GM12878 (cell line): ENCODE data around the gene BATF. TPM values are rescaled to one million over a fixed set of nuclear protein-coding genes. Genes with fewer than 3 reads are reported as not detected.

Source experiments
- ATAC-seq: fragments of 200-7000 bp; cut with Tn5 transposase; 3 replicates; pipeline ENCODE4 v1.9.1; 2020; ENCODE audit warnings: mild to moderate bottlenecking, moderate library complexity
- BruUV-seq: library from RNA; stranded (reverse); fragments of 400-500 nt; replicated peaks from 2 replicates; lab custom pipeline; 2021; lab: Mats Ljungman, UMichigan
- CTCF ChIA-PET: fragments of 300-600 bp; sonication (Branson Sonifier 250); formaldehyde crosslinking; extraction: SDS; loops from one replicate; lab custom pipeline; 2021; ENCODE audit warnings: inconsistent platforms; lab: Yijun Ruan, JAX
- POLR2A ChIA-PET: fragments of 350-600 bp; formaldehyde crosslinking; extraction: SDS; loops from one replicate; lab custom pipeline; 2021; ENCODE audit warnings: inconsistent platforms; lab: Charles Lee
- RAD21 ChIA-PET: fragments of 300-600 bp; sonication (Branson Sonifier 250); formaldehyde crosslinking; loops from one replicate; lab custom pipeline; 2023; ENCODE audit warnings: antibody characterized with exemption; ENCODE audit not compliant: unreplicated experiment; lab: Charles Lee
- SMC1A ChIA-PET: fragments of 300-600 bp; sonication (Branson Sonifier 250); formaldehyde crosslinking; loops from one replicate; lab custom pipeline; 2023; ENCODE audit not compliant: unreplicated experiment, uncharacterized antibody; lab: Charles Lee
- DNase-seq: peaks from one replicate; pipeline ENCODE4 v3.0.0-alpha.2; 2011; ENCODE audit warnings: low read depth, low spot score
- FAIRE-seq: peaks from 3 replicates; lab custom pipeline; 2011; peaks lifted over from hg19 to GRCh38; lab: Jason Lieb, UNC
- H2AFZ ChIP-seq: 2 replicates; pipeline ENCODE4 v1.6.0; 2011; ENCODE audit warnings: low read depth, low read length, control low read depth; ENCODE audit not compliant: control insufficient read depth
- H3K27ac ChIP-seq: 2 replicates; pipeline ENCODE4 v1.5.1; 2011; ENCODE audit warnings: control low read depth; ENCODE audit not compliant: control insufficient read depth, insufficient read depth
- H3K27me3 ChIP-seq, 2 experiments: replicated peaks in 1 of 2; 2 replicates each; pipeline versions ENCODE4 v1.6.0 to v1.6.1; 2011; ENCODE audit warnings: low read length in 1 of 2; ENCODE audit not compliant: control insufficient read depth in 2 of 2, insufficient read depth in 2 of 2
- H3K36me3 ChIP-seq, 2 experiments: 2 replicates each; pipeline ENCODE4 v1.5.1; 2011; ENCODE audit warnings: low read length in 1 of 2; ENCODE audit not compliant: control insufficient read depth in 2 of 2, insufficient read depth in 2 of 2
- H3K4me1 ChIP-seq: 2 replicates; pipeline ENCODE4 v1.6.1; 2011; ENCODE audit warnings: mild to moderate bottlenecking, low read length, moderate library complexity, mixed read lengths; ENCODE audit not compliant: control insufficient read depth, insufficient read depth
- H3K4me2 ChIP-seq: 2 replicates; pipeline ENCODE4 v1.6.0; 2011; ENCODE audit warnings: control low read depth; ENCODE audit not compliant: control insufficient read depth, insufficient read depth
- H3K4me3 ChIP-seq: fragments of 200-600 bp; sonication (generic); 2 replicates; pipeline ENCODE4 v1.5.1; 2016
- H3K79me2 ChIP-seq: 2 replicates; pipeline ENCODE4 v1.6.0; 2011; ENCODE audit warnings: low read length; ENCODE audit not compliant: control insufficient read depth, insufficient read depth
- H3K9ac ChIP-seq: 2 replicates; pipeline ENCODE4 v1.8.0; 2011; ENCODE audit warnings: low read length, control low read depth, mixed read lengths; ENCODE audit not compliant: control insufficient read depth, insufficient read depth
- H3K9me3 ChIP-seq: replicated peaks from 3 replicates; pipeline ENCODE4 v1.5.1; 2011; ENCODE audit warnings: mild to moderate bottlenecking, low read length; ENCODE audit not compliant: control insufficient read depth, insufficient read depth
- H4K20me1 ChIP-seq: 2 replicates; pipeline ENCODE4 v1.6.0; 2011; ENCODE audit not compliant: control insufficient read depth, insufficient read depth
- ASH2L ChIP-seq: fragments of 300-600, 200-600 bp; sonication (generic); IDR thresholded peaks from 2 replicates; pipeline ENCODE4 v1.6.1; 2017; ENCODE audit warnings: low read depth, mild to moderate bottlenecking, borderline replicate concordance
- BHLHE40 ChIP-seq, 2 experiments: fragments of 450-650 bp in 1 of 2; IDR thresholded peaks; 2 replicates each; pipeline ENCODE4 v1.6.1; 2011 to 2017; ENCODE audit warnings: low read depth in 2 of 2, borderline replicate concordance in 1 of 2, improper control_type of control experiment in 1 of 2, low read length in 1 of 2, mild to moderate bottlenecking in 1 of 2
- EZH2 ChIP-seq: IDR thresholded peaks from 2 replicates; pipeline ENCODE4 v1.6.1; 2012; ENCODE audit warnings: low read depth, mild to moderate bottlenecking, control low read depth, inconsistent platforms, low read length, borderline replicate concordance; ENCODE audit not compliant: control insufficient read depth
- POU2F2 ChIP-seq: IDR thresholded peaks from 3 replicates; pipeline ENCODE4 v1.6.1; 2011; ENCODE audit warnings: low read depth, mild to moderate bottlenecking, low read length, borderline replicate concordance
- WGBS: methylation state at CpG from one replicate; pipeline ENCODE4 v1.1.6; 2016; ENCODE audit warnings: low lambda C conversion rate; ENCODE audit not compliant: insufficient replicate concordance, insufficient coverage; ENCODE audit errors: missing lambda C conversion rate; 5-methylcytosine and 5-hydroxymethylcytosine counted together
- in situ Hi-C: fragments of 300-500 bp; cut with MboI; formaldehyde crosslinking; loops from 9 replicates; pipeline ENCODE4 v1.14.3; 2018; ENCODE audit warnings: mixed read lengths
- intact Hi-C: fragments of 100-400 bp; cut with micrococcal nuclease; formaldehyde crosslinking; loops from one replicate; pipeline ENCODE4 v1.14.2; 2022; ENCODE audit not compliant: unreplicated experiment
- polyA plus RNA-seq, 11 experiments: library from polyadenylated mRNA; depleted of rRNA in 4 of 11; unstranded in 6 of 11; stranded (reverse) in 5 of 11; fragments of >200 nt; fragmentation: Nextera tagmentation in 4 of 11; fragmentation: Illumina TruSeq in 1 of 11; extraction: Ambion mirVana in 4 of 11; extraction: Trizol in 1 of 11; gene quantifications; 1 replicate in 1 of 11; 2 replicates in 10 of 11; pipeline versions ENCODE4 v1.2.1 to v1.2.3, GENCODE V29; 2011 to 2016; ENCODE audit warnings: inconsistent platforms in 2 of 11, missing spikeins in 2 of 11, low read depth in 1 of 11
- total RNA-seq, 4 experiments: library from RNA; depleted of rRNA in 3 of 4; stranded (reverse); fragments of >200 nt in 3 of 4; fragmentation: Illumina TruSeq in 1 of 4; extraction: Trizol in 1 of 4; gene quantifications; 2 replicates each; pipeline versions ENCODE4 v1.2.1 to v1.2.3, GENCODE V29; 2013 to 2021
- TF ChIP-seq, protein P1 (sequence below): fragments of 450-650 bp; IDR thresholded peaks from 2 replicates; pipeline ENCODE4 v1.6.1; 2018; ENCODE audit warnings: mild to moderate bottlenecking, low read depth, moderate library complexity; ENCODE audit not compliant: partially characterized antibody

BATF gene
- total and polyA plus RNA-seq, 10 of the 15 experiments (the other 5 are each of a cell fraction or from before 2014, with no cell fraction given), result 10.0 to 154 (median 103) TPM

DNA sequence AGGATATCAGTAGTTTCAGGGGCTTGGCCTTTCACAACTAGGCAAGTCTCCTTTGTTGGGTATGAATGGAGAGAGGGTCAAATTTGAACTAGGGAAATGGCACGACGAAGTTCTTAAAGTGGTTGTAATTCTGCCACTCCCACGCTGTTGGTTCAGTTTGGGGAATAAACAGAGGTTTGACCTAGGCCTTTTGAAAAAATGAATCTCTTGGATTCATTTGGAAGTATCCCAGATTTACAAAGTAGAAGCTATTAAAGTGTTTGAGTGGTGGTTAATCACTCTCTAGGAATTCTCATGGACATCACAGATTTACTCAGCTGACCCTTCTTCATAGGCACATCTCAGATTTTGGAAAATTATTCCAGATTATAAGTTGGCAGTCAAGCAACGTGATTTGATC is 14.8 kb downstream of the BATF start:
- H4K20me1 ChIP-seq, result no peaks in the 10 kb centered on the region
- intact Hi-C loops (no loop called here), in situ Hi-C loops (loop anchor here (25.0 kb wide), 1 partner anchor 1775 kb away; a partner anchor contains a TSS)
- TF ChIP-seq ASH2L (no peak), POU2F2 (no peak), EZH2 (no peak), BHLHE40 (IDR thresholded peaks at IDR 0.05; ENCODE audit: borderline replicate concordance in 1 of 2, low read depth in 2 of 2, low read length in 1 of 2) (no peak)
- TF ChIP-seq, protein P1, sequence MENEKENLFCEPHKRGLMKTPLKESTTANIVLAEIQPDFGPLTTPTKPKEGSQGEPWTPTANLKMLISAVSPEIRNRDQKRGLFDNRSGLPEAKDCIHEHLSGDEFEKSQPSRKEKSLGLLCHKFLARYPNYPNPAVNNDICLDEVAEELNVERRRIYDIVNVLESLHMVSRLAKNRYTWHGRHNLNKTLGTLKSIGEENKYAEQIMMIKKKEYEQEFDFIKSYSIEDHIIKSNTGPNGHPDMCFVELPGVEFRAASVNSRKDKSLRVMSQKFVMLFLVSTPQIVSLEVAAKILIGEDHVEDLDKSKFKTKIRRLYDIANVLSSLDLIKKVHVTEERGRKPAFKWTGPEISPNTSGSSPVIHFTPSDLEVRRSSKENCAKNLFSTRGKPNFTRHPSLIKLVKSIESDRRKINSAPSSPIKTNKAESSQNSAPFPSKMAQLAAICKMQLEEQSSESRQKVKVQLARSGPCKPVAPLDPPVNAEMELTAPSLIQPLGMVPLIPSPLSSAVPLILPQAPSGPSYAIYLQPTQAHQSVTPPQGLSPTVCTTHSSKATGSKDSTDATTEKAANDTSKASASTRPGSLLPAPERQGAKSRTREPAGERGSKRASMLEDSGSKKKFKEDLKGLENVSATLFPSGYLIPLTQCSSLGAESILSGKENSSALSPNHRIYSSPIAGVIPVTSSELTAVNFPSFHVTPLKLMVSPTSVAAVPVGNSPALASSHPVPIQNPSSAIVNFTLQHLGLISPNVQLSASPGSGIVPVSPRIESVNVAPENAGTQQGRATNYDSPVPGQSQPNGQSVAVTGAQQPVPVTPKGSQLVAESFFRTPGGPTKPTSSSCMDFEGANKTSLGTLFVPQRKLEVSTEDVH, result no peak
- FAIRE-seq (no peak), DNase-seq (no peak), ATAC-seq (no peak)
- BruUV-seq, result no TSS peak
- ChIA-PET CTCF (interaction anchor here (25.9 kb wide), 1 partner anchor 16 kb away, joined by 481 read pairs; the partner anchor contains the start of gene BATF), POLR2A (interaction anchor here (1.0 to 1.3 kb wide), 6 partner anchors 10 to 19 kb away, joined by 3 to 7 read pairs (median 4); partner anchors contain the start of gene BATF), RAD21 (interaction anchor here (15.4 kb wide), 1 partner anchor 15 kb away, joined by 419 read pairs; the partner anchor contains the start of gene BATF), SMC1A (interaction anchor here (0.7 to 12.1 kb wide), 7 partner anchors 15 to 439 kb away, joined by 3 to 487 read pairs (median 3); partner anchors contain the start of gene BATF)
- WGBS, result 99% methylated on average over 4 of the region's 4 CpGs
- no peak overlapping the region for H3K9ac ChIP-seq
- H3K27me3 ChIP-seq, result no peaks in the 10 kb centered on the region
- no peak overlapping the region for H3K4me2 ChIP-seq
- H3K4me3 ChIP-seq, result no peak overlapping the region
- no peak overlapping the region for H3K27ac ChIP-seq
- H3K4me1 ChIP-seq, result peaks cover 56% of the 10 kb centered on the region
- H3K9me3 ChIP-seq, result no peaks in the 10 kb centered on the region; the same call in 2 of the 3 replicates
- H3K36me3 ChIP-seq, result peaks cover 0 to 37% of the 10 kb centered on the region in 2 experiments
- H3K79me2 ChIP-seq, result peaks cover 87% of the 10 kb centered on the region
- no peak overlapping the region for H2AFZ ChIP-seq
